NT2/D1 (cell line): ENCODE results near the gene SMIM9.
"Not testable (repeated sequence)": the region's sequence is repeated elsewhere in the genome, so short reads cannot be mapped to it uniquely, and the experiment has no call there.

ENCODE experiments used
- DNase-seq: peaks from one replicate; pipeline ENCODE4 v3.0.0-alpha.2; 2011; ENCODE audit warnings: low read depth, low spot score
- H3K27me3 ChIP-seq: 2 replicates; pipeline ENCODE4 v1.6.0; 2011; ENCODE audit warnings: mild to moderate bottlenecking; ENCODE audit not compliant: insufficient read length, insufficient read depth
- H3K36me3 ChIP-seq: 2 replicates; pipeline ENCODE4 v1.6.1; 2011; ENCODE audit warnings: mild to moderate bottlenecking, low read length, mixed read lengths; ENCODE audit not compliant: insufficient read depth, insufficient read length
- H3K4me1 ChIP-seq: 2 replicates; pipeline ENCODE4 v1.5.1; 2011; ENCODE audit not compliant: insufficient read depth, insufficient read length
- H3K4me3 ChIP-seq: 2 replicates; pipeline ENCODE4 v1.5.1; 2011; ENCODE audit warnings: low read depth; ENCODE audit not compliant: insufficient read length
- H3K9ac ChIP-seq: 2 replicates; pipeline ENCODE4 v1.6.0; 2011; ENCODE audit warnings: low read depth; ENCODE audit not compliant: insufficient read length
- H3K9me3 ChIP-seq: 2 replicates; pipeline ENCODE4 v1.5.1; 2011; ENCODE audit warnings: mild to moderate bottlenecking, low read length; ENCODE audit not compliant: insufficient read depth
- SUZ12 ChIP-seq: IDR thresholded peaks from 2 replicates; pipeline ENCODE4 v1.6.1; 2011; ENCODE audit not compliant: insufficient read length, insufficient read depth; ENCODE audit errors: extremely low read depth
- YY1 ChIP-seq: IDR thresholded peaks from 2 replicates; pipeline ENCODE4 v1.6.1; 2011; ENCODE audit not compliant: insufficient read length, insufficient read depth
- ZNF274 ChIP-seq: IDR thresholded peaks from 2 replicates; pipeline ENCODE4 v1.6.1; 2011; ENCODE audit warnings: mild to moderate bottlenecking, low read depth, low read length

SMIM9 gene

GRCh38 chrX:154822029-154822428, 12.4 kb downstream of the SMIM9 start:
- H3K4me3 ChIP-seq, result no peak overlapping the region
- no peaks in the 10 kb centered on the region for H3K4me1 ChIP-seq
- no peak for TF ChIP-seq ZNF274
- no peak for TF ChIP-seq YY1
- TF ChIP-seq SUZ12, result no peak
- no peak for DNase-seq
- H3K9me3 ChIP-seq, result no peaks in the 10 kb centered on the region
- H3K9ac ChIP-seq, result no peak overlapping the region
- no peaks in the 10 kb centered on the region for H3K36me3 ChIP-seq
- H3K27me3 ChIP-seq, result no peaks in the 10 kb centered on the region

DNA sequence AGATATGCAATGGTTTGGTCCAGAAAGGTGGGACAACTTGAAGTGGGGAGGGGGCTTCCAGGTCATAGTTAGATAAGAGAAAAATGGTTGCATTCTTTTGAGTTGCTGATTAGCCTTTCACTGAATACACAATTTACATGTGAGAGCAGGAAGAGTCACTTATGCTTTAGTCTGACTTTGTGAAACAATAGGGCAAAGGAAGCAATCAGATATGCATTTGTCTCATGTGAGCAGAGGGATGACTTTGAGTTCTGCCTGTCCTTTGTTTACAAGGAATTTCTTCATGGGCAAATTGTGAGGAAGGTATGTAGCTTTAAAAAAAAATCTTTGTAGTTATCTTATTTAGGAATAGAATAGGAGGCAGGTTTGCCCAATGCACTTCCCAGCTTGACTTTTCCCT, 12.9 kb downstream of the SMIM9 start:
- no peaks in the 10 kb centered on the region for H3K4me1 ChIP-seq
- H3K27me3 ChIP-seq, result no peaks in the 10 kb centered on the region
- no peak overlapping the region for H3K9ac ChIP-seq
- no peaks in the 10 kb centered on the region for H3K9me3 ChIP-seq
- TF ChIP-seq ZNF274, result no peak
- no peak for TF ChIP-seq SUZ12
- TF ChIP-seq YY1, result no peak
- no peak for DNase-seq
- H3K4me3 ChIP-seq, result no peak overlapping the region
- H3K36me3 ChIP-seq, result no peaks in the 10 kb centered on the region

DNA sequence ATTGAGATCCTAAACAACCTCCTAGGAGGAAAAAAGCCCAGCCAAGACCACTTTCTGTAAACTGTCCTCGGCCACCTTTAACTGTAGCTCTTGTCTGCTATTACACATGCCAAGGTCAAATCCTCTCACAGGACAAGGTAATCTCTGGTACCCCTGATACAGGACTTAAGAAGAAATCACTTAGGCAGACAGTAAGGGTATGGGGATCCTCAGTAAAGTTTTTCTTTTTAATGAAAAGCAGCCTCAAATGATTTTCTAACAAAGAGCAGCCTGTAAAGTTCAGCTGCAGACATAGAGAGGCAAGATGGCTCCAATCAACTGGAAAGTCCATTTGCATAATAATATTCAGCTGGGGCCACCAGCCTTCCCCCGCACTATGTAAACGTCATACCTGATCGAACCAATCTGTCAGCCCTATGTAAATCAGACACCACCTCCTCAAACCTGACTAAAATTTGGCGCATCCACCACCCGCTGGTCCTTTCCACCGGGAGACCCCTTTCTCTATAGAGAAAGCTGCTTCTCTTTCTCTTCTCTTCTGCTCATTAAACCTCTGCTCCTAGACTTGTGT, 14.6 kb downstream of the SMIM9 start:
- no peak for TF ChIP-seq ZNF274
- TF ChIP-seq SUZ12, result no peak
- DNase-seq, result no peak
- Histone ChIP-seq H3K4me1 (no peaks in the 10 kb centered on the region), H3K9ac (no peak overlapping the region), H3K36me3 (no peaks in the 10 kb centered on the region), H3K4me3 (no peak overlapping the region), H3K27me3 (no peaks in the 10 kb centered on the region), H3K9me3 (no peaks in the 10 kb centered on the region)

GRCh38 chrX:154818916-154819770, 15.3 kb downstream of the SMIM9 start:
- Histone ChIP-seq H3K27me3 (no peaks in the 10 kb centered on the region), H3K4me3 (no peak overlapping the region), H3K4me1 (no peaks in the 10 kb centered on the region), H3K9me3 (no peaks in the 10 kb centered on the region), H3K9ac (no peak overlapping the region), H3K36me3 (no peaks in the 10 kb centered on the region)
- DNase-seq, result no peak
- TF ChIP-seq YY1 (no peak), SUZ12 (no peak), ZNF274 (no peak)

DNA sequence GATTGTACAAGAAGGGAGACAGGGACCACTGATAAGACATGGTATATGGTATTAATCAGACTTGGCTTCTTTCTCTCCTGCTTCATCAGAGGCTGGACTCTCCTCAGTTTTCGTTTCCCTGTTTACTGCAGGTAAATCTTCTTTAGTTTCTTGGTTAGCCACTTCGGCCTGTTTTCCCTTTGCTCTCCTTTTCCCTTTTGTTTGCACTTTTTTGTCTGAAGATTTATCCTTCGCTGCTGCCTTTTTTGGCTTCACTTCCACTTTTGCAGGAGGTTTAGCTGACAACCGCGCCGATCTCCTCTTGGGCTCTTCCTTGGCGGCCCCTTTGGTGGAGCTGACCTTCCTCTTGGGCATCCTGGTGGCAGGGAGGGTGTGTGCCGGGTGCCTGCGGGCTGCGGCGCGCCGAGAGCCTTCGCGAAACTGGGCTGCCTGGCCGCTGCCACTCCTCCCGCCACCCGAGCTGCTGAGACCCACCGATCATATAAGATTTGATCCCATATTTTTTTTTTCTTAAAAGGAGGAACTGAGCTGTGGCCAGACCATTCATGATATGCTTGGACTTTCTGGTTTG, 17.3 kb downstream of the SMIM9 start:
- H3K9ac ChIP-seq, H3K4me3 ChIP-seq, H3K27me3 ChIP-seq, H3K36me3 ChIP-seq, H3K9me3 ChIP-seq, H3K4me1 ChIP-seq, DNase-seq: not testable (repeated sequence)

DNA sequence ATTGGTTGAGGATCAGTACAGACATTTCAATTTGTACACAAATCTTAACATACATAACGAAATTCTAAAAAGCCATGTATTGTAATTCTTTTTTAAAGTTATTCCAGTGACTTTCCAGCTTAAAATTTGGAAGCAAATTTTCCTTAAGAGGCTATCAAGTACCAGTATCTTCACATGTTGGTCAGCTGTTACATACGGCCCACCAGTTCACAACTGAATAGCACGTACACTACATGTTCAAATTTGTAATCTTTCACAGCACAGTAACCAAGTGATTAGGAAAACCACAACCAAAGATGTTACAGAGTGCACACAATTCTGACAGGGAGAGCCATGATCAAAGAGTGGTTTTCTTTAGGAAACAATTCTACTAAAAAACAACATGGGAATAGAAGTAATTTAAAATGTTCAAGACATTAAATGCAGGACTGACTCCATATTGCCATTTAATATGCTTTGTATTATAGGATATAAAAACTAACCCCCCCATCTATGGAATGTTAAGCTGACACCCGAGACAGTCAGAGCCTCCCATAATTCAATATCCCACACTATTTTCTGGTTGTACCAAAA, 18.1 kb downstream of the SMIM9 start:
- H3K9ac ChIP-seq, H3K4me3 ChIP-seq, H3K4me1 ChIP-seq, H3K36me3 ChIP-seq, DNase-seq, H3K9me3 ChIP-seq, H3K27me3 ChIP-seq: not testable (repeated sequence)

GRCh38 chrX:154815274-154815818, 19.1 kb downstream of the SMIM9 start:
- TF ChIP-seq ZNF274, result no peak
- TF ChIP-seq SUZ12, result no peak
- TF ChIP-seq YY1, result no peak
- H3K27me3 ChIP-seq, result no peaks in the 10 kb centered on the region
- no peaks in the 10 kb centered on the region for H3K9me3 ChIP-seq
- H3K36me3 ChIP-seq, result no peaks in the 10 kb centered on the region
- H3K9ac ChIP-seq, result no peak overlapping the region
- no peak for DNase-seq
- H3K4me1 ChIP-seq, result no peaks in the 10 kb centered on the region
- no peak overlapping the region for H3K4me3 ChIP-seq
